ENCODE measurements around the gene PFKP.
"Not testable (repeated sequence)": the region's sequence is repeated elsewhere in the genome, so short reads cannot be mapped to it uniquely, and the experiment has no call there.

Gene PFKP

DNA sequence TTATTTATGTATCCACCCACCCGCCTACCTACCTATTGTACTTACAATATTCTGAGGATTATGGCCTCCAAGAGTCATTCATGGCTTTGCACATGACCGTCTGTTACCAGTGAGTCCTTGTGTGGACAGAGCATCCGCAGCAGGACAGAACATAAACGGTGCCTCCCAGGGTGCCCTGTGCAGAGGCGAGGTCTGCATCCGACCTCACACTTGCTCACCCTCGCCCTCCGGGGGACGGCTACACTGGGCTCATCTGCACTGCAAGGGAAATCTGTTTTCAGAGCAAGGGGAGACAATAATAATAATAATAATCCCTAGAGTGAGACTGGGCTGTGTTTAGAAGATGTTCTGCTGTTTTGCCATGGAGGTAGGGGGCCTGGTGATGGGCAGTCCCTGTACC is 29.8 kb downstream of the PFKP start:
- no peak for DNase-seq

DNA sequence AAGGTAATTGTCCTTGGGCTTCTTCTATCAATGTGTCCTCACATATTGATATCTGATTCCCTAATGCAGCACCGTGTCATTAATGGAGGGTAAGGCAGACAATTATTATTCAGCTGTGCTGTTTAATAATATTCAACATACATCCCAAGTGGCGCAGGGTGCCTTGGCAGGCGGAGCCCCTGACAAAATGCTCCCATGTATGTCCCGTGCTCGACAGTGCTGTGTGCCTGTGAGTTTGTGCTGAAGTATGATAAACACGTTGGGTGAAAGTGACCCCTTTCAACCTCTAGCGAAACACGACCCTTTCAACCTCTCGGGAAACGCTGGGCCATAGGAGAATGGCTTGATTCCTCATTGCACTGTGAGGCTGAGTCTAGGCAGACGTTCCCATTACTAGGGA is 31.3 kb downstream of the PFKP start:
- no peak for DNase-seq

DNA sequence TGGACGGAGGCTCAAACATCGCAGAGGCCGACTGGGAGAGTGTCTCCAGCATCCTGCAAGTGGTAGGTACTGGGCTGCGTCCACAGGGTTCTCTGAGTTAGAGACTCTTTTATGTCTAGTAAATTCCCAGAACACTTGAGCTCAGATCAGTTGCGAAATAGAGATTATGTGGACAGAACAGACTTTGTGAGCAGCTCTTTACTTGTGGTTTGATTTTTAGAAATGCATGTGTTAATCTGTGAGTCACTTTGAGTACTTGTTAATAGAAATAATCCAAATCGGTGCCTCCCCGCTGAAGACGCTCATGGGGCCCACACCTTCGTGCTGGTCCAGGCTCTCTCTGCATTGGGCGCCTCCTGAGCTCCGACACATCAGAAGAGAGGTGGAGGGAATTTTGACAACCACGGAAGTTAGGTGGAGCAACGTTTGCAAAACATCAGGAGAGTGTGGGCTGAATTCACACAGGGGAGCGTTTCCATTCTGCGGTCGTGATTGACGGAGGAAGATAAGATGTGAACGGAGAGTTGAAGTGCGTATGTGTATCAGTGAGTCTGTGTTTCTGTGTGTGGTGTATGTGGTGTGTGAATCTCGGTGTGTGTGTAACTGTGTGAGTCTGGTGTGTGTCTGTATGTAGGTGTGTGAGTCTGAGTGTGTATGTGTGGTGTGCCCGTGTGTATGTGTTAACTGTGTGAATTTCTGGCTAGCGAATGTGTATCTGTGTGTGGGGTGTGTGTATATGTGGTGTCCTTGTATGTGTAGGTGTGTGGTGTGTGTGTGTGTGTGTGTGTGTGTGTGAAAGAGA is 32.1 kb downstream of the PFKP start:
- no peak for DNase-seq

DNA sequence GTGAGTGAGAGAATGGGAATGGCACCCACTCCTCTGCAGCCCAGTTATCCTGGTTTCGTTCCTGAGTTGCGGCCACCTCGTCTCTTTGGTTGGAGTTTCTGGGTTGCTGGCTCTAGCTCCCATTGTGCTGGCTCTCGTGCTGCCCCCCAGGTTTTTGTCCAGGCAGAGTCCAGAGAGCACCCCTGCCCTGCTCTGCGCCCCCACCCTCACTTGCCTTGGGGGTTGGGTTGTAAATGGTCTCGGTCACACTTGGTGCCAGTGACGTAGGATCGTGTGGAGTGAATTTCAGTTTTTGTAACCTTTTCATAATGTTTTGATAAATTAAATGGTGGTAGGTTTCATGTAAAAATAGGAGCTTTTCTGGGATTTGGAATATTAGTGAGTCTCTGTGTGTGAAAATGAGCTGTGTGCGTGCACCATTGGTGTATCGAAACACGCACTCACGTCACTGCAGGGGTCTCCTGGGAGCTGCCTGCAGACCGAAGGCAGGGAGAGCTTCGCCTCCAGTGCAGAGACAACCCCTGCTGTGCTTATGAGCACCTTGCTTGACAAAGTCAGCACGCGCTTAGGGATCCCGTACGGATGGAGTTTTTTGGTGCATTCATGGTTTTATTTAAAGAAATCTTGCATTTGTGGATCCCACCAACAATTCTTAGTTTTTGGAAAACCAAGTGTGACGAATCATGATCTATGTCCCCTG is 32.9 kb downstream of the PFKP start:
- no peak for DNase-seq

DNA sequence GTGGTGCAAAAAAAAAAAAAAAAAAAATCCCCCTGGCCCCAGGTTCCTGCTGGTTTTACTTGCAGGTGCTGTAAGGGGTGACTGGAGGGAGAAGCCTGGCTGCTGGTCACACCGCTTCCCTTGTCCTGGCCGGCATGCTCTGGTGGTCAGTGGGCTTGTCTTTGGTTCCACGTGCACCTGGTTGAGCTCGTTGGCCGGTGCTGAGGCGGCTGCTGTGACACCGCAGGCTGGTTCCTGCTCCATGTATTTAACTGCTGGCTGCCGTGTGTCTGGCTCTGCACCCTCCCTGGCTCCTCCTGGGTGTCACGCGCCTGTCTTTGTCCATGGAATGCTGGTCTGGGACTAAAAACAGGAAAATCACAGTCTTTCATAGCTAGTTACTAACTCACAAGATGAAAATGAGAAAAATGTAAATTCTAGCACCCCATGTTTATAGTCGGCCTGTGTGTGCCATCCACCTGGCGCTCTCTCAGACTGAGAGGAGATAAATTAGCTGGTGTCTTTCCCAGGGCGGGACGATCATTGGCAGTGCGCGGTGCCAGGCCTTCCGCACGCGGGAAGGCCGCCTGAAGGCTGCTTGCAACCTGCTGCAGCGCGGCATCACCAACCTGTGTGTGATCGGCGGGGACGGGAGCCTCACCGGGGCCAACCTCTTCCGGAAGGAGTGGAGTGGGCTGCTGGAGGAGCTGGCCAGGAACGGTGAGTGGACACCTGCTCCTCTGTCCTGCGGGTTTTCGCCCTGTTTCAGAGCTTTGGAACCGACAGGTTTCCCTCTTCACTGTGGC is 33.7 kb downstream of the PFKP start:
- no peak for DNase-seq

DNA sequence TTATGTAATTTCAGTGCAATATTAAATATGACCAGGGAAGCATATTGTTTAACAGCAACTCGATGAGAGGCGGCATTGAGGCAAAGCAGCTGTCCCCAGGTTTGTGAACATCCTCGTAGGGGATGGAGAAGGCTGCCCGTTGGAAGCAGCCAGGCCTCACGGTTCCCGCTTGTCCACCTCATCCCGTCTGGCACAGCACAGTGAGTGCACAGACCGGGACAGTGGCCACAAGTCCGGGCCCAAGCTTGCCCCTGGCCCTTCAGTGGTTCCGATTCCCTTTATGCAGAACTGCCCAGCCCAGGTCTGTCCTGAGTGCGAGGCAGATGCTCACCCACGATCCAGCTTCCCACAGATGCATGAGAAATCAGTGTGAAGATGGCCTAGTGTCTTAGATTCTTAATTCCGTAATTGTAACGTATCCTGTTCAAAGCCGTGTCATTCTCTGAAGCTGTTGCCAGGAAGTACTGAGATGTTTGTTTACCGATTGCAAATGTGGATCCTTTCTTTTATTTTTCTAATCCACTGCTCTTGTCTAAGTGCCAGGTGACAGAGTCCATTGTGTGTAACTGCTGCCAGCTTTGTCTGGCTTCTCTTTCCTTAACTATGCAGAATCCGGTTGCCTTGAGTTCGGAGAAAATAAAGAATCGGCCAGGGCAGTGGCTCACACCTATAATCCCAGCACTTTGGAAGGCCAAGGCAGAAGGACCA is 35.5 kb downstream of the PFKP start:
- DNase-seq = no peak

DNA sequence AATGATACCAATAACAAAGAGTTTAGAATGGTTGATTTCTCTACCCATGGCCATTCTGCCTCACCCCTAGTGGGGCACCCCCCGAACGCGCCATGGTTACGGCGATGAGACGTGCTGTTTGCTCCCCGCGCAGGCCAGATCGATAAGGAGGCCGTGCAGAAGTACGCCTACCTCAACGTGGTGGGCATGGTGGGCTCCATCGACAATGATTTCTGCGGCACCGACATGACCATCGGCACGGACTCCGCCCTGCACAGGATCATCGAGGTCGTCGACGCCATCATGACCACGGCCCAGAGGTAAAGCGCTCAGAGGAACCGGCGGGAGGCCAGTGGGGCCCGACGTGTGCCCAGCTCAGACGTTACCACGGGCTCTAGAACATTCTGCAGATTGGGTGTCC is 36.3 kb downstream of the PFKP start:
- DNase-seq = no peak

DNA sequence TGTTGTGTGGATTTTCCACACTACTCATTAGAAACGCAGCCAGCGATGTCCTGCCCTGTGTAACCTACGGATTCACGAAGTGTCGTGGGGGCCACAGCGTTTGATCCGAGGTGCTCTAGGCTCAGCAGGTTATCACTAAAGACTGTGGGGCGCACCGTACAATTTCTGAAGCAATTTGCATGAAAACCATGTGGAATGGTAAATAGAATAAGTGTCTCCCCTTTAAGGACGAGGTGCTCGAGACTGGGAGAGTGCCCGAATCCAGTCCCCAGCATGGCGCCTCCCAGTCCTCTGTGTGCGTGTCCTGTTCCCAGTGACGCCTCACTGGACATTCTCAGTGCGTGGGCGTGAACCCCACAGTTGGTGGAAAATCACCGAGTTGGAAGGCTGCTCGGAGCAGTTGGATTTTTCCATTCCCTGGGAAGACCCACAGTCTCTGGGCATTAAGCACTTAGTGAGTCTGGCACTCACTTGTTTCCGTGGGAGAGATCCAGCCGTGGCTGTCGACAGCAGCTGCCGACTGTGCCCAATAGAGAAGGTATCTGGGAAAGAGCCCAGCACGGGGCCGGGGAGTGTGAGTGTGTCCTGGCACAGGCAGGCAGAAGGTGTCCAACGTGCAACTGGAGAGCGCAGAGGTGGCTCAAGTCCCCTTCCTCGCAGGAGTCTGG is 37.0 kb downstream of the PFKP start:
- DNase-seq = no peak

DNA sequence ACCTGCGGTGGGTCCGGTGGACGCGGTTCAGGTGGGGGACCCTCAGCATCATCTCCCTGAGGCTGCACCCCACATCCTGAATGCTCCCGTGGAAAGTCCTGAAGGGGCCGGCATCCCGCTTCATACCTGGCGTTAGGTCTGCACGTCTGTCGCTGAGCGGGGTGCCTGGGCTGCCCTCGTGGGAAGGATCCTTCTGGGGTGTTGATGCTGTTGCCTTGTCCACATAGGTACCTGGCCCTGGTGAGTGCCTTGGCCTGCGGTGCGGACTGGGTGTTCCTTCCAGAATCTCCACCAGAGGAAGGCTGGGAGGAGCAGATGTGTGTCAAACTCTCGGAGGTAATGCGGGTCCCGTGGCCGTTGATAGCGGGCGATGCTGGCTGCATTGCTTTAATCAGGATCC is 37.8 kb downstream of the PFKP start:
- no peak for DNase-seq

DNA sequence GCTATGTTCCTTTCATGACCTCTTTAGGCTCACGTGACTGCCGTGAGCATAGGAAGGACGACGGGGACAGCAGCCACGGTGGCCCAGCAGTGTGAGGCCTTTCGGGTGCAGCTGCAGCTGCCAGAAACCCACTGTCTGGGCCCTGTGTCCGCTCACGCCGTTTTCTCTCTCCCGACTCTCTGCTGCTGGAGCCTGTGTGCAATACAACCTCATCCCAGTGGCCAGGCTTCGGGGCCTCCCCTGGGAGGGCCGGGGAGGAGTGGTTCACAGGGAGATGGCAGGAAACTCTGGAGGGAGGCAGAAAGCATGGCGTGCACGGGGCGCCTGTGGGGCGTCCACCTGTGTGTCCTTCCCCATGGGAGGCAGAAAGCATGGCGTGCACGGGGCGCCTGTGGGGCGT is 38.6 kb downstream of the PFKP start:
- DNase-seq = no peak

DNA sequence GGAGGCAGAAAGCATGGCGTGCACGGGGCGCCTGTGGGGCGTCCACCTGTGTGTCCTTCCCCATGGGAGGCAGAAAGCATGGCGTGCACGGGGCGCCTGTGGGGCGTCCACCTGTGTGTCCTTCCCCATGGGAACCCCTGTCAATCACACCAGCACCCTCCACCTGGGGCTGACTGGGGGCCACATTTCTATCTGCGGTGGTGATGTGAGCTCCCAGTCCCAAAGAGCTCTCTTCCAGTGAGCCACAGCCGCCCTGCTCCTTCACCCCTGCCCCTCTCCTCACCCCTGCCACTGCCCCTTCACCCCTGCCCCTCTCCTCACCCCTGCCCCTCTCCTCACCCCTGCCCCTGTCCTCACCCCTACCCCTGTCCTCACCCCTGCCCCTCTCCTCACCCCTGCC is 39.0 kb downstream of the PFKP start:
- not testable (repeated sequence) for DNase-seq

DNA sequence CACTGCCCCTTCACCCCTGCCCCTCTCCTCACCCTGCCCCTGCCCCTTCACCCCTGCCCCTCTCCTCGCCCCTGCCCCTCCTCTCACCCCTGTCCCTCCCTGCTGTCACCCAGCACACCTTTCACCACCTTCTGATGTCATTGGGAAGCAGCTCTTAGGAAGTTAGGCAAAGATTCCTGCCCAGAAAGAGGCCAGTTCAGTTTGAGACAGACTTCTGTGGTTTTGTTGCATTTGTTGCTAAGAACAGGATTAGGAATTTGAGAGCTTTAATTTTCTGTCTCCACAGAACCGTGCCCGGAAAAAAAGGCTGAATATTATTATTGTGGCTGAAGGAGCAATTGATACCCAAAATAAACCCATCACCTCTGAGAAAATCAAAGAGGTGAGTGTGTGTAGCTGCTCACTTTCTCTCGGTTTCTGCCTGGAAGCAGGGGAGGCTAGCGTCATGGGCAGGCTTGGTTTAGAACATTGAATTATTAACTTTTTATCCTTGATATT is 39.6 kb downstream of the PFKP start:
- DNase-seq = no peak

DNA sequence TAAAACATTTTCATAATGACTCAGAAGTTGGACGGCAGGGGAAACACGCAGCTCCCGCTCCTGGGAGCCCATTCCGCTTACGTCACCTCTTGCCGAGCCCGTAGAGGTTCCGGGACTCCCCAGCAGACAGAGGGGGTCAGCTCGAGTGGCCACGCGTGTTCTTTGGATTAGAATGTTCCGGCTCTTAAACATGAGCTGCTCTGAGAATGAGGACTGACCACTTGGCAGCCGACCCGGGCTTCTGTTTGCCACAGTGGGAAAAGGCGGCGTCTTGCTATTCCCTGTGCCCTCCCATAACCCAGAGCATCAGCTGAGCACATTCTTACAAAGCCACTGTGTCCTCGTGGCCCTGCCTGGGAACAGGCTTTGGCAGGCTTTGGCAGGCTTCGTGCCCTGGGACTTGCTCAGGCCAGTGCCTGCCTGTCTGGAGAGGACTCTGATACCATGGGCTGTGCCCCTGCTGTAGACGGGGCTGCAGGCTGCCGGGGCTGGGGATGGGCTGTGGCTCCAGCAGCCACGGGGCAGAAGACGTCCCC is 40.1 kb downstream of the PFKP start:
- no peak for DNase-seq

DNA sequence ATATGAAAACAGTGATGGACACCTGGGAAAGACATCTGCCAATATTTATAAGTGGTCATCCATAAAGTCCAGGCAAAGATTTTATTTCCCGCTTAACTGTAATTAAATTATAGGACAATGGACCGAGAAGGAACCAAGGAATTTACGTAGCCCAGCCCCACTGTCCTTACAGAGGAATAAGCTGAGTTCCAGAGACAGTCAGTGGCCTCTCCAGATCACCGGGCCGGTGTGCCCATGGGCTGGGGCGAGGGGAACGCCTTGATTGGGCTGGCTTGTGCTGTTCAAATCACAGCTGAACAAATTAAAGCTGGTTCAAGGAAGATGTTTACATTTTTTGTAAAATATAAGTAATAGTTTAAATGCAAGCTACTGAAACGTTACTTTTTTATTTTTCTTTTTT is 40.7 kb downstream of the PFKP start:
- DNase-seq = no peak

DNA sequence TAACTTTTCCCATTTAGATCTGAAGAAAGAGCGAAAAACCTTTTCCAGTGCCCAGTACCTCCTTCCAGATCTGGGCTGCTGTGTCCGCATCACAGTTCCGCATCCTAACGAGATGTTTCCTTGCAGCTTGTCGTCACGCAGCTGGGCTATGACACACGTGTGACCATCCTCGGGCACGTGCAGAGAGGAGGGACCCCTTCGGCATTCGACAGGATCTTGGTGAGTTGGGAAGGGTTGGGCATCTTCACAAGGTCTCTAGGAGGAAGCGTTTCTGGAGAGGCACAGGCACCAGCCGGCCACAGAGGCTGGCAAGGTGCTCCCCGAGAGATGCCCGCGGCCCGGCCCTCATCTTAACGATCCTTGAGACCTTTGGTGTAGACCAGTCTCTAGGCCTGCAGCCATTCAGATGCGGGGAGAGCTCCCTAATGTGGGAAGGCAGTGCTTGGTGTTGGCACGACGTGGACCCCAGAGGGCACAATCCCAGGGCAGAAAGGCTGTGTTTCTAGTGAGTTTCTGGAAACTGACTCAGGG is 41.3 kb downstream of the PFKP start:
- DNase-seq = no peak

DNA sequence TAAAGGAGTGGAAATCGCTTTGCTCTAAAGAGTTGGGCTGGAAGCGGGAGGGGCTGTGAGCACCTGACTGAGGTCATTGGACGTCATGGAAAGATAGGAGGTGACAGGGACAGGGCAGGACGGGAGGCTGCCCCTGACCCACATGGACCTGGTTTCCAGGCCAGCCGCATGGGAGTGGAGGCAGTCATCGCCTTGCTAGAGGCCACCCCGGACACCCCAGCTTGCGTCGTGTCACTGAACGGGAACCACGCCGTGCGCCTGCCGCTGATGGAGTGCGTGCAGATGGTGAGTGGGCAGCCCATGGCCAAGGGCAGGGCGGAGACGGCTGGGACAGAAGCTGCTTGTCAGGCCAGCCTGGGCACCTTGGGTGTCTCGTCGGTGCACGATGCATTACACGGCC is 41.8 kb downstream of the PFKP start:
- no peak for DNase-seq

DNA sequence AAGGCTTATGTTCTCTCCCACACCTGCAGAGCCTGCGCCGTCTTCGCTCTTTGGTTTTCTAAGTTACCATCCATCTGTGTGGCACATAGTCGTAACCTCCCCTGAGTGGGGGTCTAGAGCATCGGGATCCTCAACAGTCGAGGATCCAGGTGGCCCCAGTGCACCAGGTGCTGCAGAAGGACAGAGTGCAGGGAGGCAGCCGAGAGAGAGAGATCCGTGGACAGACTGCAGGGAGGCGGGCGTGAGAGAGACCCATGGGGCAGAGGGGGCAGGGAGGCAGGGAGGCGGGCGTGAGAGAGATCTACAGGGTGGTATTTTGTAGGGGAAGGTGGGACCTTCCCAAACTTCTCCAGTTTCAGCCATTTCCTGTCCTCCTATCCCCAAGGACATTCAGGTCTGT is 42.3 kb downstream of the PFKP start:
- no peak for DNase-seq

DNA sequence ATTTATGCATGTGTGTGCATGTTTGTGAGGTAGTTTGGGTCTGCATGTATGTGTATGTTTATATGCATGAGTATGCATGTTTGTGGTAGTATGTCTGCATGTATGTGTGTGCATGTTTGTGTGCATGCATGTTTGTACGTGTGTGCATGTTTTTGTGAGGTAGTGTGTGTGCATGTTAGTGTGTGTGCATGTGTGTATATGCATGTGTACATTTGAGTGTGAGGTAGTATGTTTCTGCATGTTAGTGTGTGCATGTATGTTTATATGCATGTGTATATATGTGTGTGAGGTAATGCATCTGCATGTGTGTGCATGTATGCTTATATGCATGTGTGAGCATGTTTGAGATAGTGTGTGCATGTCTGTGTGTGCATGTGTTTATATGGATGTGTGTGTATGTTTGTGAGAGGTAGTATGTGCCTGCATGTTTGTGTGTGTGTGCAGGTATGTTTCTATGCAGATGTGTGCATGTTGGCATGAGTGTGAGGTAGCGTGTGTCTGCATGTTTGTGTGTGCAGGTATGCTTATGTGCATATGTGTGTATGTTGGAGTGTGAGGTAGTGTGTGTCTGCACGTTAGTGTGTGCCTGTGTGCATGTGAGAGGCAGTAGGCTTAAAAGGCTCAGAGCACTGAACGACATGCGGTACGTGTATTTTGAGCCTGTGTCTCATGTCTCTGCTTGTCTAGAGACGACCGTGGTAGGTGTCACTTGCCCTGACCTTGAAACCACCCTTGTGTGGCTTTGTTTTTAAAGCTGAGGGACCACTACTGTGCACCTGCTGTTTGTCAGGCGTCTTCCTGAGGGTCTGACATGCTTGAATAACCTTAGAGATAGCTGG is 43.7 kb downstream of the PFKP start:
- DNase-seq = no peak

DNA sequence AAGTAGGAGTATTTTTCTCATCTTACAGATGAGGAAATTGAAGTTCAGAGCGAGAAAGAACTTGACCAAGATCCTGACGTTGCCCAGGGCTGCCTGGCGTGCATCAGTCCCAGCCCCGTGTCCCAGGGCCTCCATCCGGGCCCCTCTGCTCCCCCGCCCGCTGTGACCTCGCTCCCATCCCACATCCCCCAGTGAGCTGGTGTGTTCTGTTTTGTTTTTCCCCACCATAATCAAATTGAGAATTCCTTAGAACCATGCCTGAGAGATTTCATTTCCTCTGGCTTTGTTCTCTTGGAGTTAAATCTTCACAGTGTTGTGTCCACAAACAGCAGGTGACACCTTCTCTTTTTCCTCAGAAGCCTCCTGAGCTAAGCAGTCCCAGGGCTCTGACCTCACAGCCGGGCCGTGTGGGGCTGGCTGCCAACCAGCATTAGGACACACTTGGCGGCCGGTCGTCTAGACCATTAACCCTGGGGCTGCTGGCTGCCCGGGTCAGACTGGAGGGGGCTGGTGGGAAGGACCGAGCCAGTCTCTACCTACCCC is 44.3 kb downstream of the PFKP start:
- DNase-seq = peak; percentile 48

DNA sequence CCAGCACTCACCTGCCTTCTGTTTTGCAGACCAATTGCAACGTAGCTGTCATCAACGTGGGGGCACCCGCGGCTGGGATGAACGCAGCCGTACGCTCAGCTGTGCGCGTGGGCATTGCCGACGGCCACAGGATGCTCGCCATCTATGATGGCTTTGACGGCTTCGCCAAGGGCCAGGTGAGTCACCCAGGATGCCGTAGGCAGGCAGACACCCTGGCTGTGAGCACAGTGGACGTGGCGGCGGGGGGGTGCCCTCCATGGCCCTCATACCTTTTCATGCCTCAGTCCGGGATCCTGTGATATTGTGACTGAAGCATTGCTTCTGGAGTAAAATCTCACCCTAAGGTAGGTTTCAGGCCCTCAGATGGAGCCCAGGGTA is 46.0 kb downstream of the PFKP start:
- no peak for DNase-seq
